HepG2 (cell line): ENCODE results near the gene MAST1. TPM values are rescaled to one million over a fixed set of nuclear protein-coding genes. Genes with fewer than 3 reads are reported as not detected.
A peak's percentile ranks its signal among the peaks of the same experiment; 100 is the strongest.

ENCODE experiments used
- AFF4 ChIP-seq: sonication (generic); formaldehyde crosslinking; IDR thresholded peaks from 2 replicates; pipeline ENCODE4 v1.4.0; 2020; ENCODE audit warnings: missing genetic modification reagents
- ARID5B ChIP-seq: IDR thresholded peaks from 2 replicates; pipeline ENCODE4 v1.4.0; 2020; ENCODE audit warnings: mild to moderate bottlenecking, missing genetic modification reagents
- DMAP1 ChIP-seq: IDR thresholded peaks from 2 replicates; pipeline ENCODE4 v1.6.1; 2016
- HDAC6 ChIP-seq: fragments of 200-600 bp; sonication (generic); IDR thresholded peaks from 2 replicates; pipeline ENCODE4 v1.7.0; 2017; ENCODE audit warnings: mild to moderate bottlenecking, antibody characterized with exemption, low read length, low read depth
- KAT8 ChIP-seq: IDR thresholded peaks from 2 replicates; pipeline ENCODE4 v1.6.1; 2016; ENCODE audit warnings: missing genetic modification reagents, missing compliant biosample characterization
- MXI1 ChIP-seq: IDR thresholded peaks from 3 replicates; pipeline ENCODE4 v1.6.1; 2012; ENCODE audit warnings: low read depth, low read length, inconsistent platforms, borderline replicate concordance
- PAWR ChIP-seq: sonication (generic); formaldehyde crosslinking; IDR thresholded peaks from 2 replicates; pipeline ENCODE4 v1.4.0; 2020; ENCODE audit warnings: missing genetic modification reagents, mild to moderate bottlenecking, borderline replicate concordance
- RFX5 ChIP-seq: IDR thresholded peaks from 2 replicates; pipeline ENCODE4 v1.6.1; 2011; ENCODE audit warnings: low read depth, low read length, improper control_type of control experiment
- TFAP4 ChIP-seq: sonication (generic); IDR thresholded peaks from 2 replicates; pipeline ENCODE4 v1.6.1; 2016; ENCODE audit warnings: low read depth, borderline replicate concordance
- ZNF124 ChIP-seq: sonication (generic); formaldehyde crosslinking; IDR thresholded peaks from 2 replicates; pipeline ENCODE4 v1.4.0; 2020; ENCODE audit warnings: missing genetic modification reagents
- polyA plus RNA-seq, 8 experiments: library from polyadenylated mRNA; depleted of rRNA in 3 of 8; stranded (reverse) in 7 of 8; unstranded in 1 of 8; fragments of >200 nt; fragmentation: Illumina TruSeq in 4 of 8; extraction: Trizol in 4 of 8; gene quantifications; 2 replicates each; pipeline versions ENCODE4 v1.2.1 to v1.2.3, GENCODE V29; 2011 to 2016; ENCODE audit warnings: low read depth in 4 of 8, missing spikeins in 1 of 8, mixed read lengths in 1 of 8; ENCODE audit not compliant: insufficient read depth in 1 of 8
- total RNA-seq, 5 experiments: library from RNA; depleted of rRNA; stranded (reverse); fragments of >200 nt; fragmentation: Illumina TruSeq; extraction: Trizol; gene quantifications; 2 replicates each; pipeline ENCODE4 v1.2.3, GENCODE V29; 2016; ENCODE audit warnings: low read depth in 1 of 5
- TF ChIP-seq, protein P1 (sequence below): sonication (generic); formaldehyde crosslinking; IDR thresholded peaks from 2 replicates; pipeline ENCODE4 v1.8.1; 2023; ENCODE audit warnings: mild to moderate bottlenecking, missing genetic modification reagents
- TF ChIP-seq, protein P2 (sequence below): sonication (generic); formaldehyde crosslinking; IDR thresholded peaks from 2 replicates; pipeline ENCODE4 v1.4.0; 2020; ENCODE audit warnings: missing genetic modification reagents
- TF ChIP-seq, protein P3 (sequence below): sonication (generic); formaldehyde crosslinking; IDR thresholded peaks from 2 replicates; pipeline ENCODE4 v1.4.0; 2020; ENCODE audit warnings: missing genetic modification reagents, borderline replicate concordance
- TF ChIP-seq, protein P4 (sequence below): IDR thresholded peaks from 2 replicates; pipeline ENCODE4 v1.6.1; 2012; ENCODE audit warnings: inconsistent platforms

Gene MAST1
- total and polyA plus RNA-seq, 2 of the 13 experiments (the other 11 are each of a cell fraction or from before 2014, with no cell fraction given), result 0.73 to 4.7 TPM

DNA sequence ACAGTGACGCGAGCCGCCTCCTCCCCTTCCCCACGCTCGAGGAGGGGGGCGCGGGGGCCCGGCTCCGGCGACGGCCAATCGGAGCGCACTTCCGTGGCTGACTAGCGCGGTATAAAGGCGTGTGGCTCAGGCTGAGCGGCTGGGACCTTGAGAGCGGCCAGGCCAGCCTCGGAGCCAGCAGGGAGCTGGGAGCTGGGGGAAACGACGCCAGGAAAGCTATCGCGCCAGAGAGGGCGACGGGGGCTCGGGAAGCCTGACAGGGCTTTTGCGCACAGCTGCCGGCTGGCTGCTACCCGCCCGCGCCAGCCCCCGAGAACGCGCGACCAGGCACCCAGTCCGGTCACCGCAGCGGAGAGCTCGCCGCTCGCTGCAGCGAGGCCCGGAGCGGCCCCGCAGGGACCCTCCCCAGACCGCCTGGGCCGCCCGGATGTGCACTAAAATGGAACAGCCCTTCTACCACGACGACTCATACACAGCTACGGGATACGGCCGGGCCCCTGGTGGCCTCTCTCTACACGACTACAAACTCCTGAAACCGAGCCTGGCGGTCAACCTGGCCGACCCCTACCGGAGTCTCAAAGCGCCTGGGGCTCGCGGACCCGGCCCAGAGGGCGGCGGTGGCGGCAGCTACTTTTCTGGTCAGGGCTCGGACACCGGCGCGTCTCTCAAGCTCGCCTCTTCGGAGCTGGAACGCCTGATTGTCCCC is 46.8 kb upstream of the MAST1 start, which contains the start of gene JUNB (continued):
- TF ChIP-seq, protein P1, sequence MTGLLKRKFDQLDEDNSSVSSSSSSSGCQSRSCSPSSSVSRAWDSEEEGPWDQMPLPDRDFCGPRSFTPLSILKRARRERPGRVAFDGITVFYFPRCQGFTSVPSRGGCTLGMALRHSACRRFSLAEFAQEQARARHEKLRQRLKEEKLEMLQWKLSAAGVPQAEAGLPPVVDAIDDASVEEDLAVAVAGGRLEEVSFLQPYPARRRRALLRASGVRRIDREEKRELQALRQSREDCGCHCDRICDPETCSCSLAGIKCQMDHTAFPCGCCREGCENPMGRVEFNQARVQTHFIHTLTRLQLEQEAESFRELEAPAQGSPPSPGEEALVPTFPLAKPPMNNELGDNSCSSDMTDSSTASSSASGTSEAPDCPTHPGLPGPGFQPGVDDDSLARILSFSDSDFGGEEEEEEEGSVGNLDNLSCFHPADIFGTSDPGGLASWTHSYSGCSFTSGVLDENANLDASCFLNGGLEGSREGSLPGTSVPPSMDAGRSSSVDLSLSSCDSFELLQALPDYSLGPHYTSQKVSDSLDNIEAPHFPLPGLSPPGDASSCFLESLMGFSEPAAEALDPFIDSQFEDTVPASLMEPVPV, result no peak
- TF ChIP-seq, protein P2, sequence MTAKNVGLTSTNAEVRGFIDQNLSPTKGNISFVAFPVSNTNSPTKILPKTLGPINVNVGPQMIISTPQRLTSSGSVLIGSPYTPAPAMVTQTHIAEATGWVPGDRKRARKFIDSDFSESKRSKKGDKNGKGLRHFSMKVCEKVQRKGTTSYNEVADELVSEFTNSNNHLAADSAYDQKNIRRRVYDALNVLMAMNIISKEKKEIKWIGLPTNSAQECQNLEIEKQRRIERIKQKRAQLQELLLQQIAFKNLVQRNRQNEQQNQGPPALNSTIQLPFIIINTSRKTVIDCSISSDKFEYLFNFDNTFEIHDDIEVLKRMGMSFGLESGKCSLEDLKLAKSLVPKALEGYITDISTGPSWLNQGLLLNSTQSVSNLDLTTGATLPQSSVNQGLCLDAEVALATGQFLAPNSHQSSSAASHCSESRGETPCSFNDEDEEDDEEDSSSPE (CRISPR knock-in tag), result peak; percentile 79
- TF ChIP-seq KAT8 (peak; percentile 88), ARID5B (peak; percentile 81), DMAP1 (CRISPR knock-in tag) (peak; percentile 70), TFAP4 (peak; percentile 55; the same call in 1 of the 2 replicates), RFX5 (no peak; the same call in none of the 2 replicates), PAWR (CRISPR knock-in tag) (0 out of 2 replicates have a peak, but pooled peaks have one; percentile 5), MXI1 (peak; percentile 92), AFF4 (peak; percentile 79; the same call in 1 of the 2 replicates), ZNF124 (peak; percentile 66), HDAC6 (no peak)
- TF ChIP-seq, protein P3, sequence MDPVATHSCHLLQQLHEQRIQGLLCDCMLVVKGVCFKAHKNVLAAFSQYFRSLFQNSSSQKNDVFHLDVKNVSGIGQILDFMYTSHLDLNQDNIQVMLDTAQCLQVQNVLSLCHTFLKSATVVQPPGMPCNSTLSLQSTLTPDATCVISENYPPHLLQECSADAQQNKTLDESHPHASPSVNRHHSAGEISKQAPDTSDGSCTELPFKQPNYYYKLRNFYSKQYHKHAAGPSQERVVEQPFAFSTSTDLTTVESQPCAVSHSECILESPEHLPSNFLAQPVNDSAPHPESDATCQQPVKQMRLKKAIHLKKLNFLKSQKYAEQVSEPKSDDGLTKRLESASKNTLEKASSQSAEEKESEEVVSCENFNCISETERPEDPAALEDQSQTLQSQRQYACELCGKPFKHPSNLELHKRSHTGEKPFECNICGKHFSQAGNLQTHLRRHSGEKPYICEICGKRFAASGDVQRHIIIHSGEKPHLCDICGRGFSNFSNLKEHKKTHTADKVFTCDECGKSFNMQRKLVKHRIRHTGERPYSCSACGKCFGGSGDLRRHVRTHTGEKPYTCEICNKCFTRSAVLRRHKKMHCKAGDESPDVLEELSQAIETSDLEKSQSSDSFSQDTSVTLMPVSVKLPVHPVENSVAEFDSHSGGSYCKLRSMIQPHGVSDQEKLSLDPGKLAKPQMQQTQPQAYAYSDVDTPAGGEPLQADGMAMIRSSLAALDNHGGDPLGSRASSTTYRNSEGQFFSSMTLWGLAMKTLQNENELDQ (CRISPR knock-in tag), result no peak
- TF ChIP-seq, protein P4, sequence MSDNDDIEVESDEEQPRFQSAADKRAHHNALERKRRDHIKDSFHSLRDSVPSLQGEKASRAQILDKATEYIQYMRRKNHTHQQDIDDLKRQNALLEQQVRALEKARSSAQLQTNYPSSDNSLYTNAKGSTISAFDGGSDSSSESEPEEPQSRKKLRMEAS, result peak; percentile 16; the same call in 1 of the 2 replicates
